ENCODE results near the gene SCN1A. TPM values are rescaled to one million over a fixed set of nuclear protein-coding genes. Genes with fewer than 3 reads are reported as not detected.
A peak's percentile ranks its signal among the peaks of the same experiment; 100 is the strongest.

Gene SCN1A
- total and polyA plus RNA-seq, 2 of the 13 experiments (the other 11 are each of a cell fraction or from before 2014, with no cell fraction given) = 19.9 to 39.4 TPM

DNA sequence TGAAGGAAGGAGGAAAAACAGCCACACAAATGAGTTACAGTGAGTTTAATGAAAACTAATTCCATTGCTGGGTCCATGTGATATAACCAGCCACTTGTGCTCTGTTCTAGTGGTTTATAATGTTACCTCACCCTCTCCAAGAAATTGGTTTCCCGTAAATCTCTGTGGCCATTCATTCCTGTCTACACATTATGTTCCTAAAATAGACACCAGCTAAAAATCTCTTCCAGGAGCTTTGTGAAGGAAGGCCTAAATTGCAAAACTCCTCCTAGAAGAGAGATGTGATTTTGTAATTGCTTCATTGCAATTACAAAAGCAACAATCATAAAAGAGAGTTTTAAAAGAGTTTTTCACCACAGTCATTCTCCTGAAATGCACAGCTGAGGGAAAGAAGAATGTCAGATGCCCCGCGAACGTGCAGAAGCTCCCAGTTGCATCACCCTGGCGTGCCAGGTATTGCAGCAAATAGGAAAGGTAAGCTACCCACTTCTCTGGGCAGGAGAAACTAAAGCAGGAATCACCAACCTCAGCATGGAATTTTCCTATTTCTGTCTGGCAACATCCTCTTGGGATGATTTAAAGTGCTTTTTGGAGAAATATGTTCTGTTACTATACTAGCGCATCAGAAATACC lies 1.7 kb downstream of the SCN1A start (continued):
- TF ChIP-seq, protein P1, sequence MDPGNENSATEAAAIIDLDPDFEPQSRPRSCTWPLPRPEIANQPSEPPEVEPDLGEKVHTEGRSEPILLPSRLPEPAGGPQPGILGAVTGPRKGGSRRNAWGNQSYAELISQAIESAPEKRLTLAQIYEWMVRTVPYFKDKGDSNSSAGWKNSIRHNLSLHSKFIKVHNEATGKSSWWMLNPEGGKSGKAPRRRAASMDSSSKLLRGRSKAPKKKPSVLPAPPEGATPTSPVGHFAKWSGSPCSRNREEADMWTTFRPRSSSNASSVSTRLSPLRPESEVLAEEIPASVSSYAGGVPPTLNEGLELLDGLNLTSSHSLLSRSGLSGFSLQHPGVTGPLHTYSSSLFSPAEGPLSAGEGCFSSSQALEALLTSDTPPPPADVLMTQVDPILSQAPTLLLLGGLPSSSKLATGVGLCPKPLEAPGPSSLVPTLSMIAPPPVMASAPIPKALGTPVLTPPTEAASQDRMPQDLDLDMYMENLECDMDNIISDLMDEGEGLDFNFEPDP (CRISPR knock-in tag; conservative IDR thresholded peaks at IDR 0.05) = no peak
- no peak for TF ChIP-seq FOXK1 (CRISPR knock-in tag; IDR thresholded peaks at IDR 0.05; ENCODE audit: borderline replicate concordance, low read depth)
- TF ChIP-seq ZBTB38 (CRISPR knock-in tag; IDR thresholded peaks at IDR 0.05) = peak; percentile 83
- TF ChIP-seq, protein P2, sequence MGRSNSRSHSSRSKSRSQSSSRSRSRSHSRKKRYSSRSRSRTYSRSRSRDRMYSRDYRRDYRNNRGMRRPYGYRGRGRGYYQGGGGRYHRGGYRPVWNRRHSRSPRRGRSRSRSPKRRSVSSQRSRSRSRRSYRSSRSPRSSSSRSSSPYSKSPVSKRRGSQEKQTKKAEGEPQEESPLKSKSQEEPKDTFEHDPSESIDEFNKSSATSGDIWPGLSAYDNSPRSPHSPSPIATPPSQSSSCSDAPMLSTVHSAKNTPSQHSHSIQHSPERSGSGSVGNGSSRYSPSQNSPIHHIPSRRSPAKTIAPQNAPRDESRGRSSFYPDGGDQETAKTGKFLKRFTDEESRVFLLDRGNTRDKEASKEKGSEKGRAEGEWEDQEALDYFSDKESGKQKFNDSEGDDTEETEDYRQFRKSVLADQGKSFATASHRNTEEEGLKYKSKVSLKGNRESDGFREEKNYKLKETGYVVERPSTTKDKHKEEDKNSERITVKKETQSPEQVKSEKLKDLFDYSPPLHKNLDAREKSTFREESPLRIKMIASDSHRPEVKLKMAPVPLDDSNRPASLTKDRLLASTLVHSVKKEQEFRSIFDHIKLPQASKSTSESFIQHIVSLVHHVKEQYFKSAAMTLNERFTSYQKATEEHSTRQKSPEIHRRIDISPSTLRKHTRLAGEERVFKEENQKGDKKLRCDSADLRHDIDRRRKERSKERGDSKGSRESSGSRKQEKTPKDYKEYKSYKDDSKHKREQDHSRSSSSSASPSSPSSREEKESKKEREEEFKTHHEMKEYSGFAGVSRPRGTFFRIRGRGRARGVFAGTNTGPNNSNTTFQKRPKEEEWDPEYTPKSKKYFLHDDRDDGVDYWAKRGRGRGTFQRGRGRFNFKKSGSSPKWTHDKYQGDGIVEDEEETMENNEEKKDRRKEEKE (IDR thresholded peaks at IDR 0.05) = no peak
- 0 out of 2 replicates have a peak, but pooled peaks have one; percentile 16 for TF ChIP-seq CEBPB (IDR thresholded peaks at IDR 0.05; ENCODE audit: borderline replicate concordance, low read depth, low read length)
- TF ChIP-seq CSRNP1 (CRISPR knock-in tag; IDR thresholded peaks at IDR 0.05) = no peak
- no peak for TF ChIP-seq KDM5B (CRISPR knock-in tag; IDR thresholded peaks at IDR 0.05; ENCODE audit: borderline replicate concordance)
- no peak for TF ChIP-seq SMC3 (IDR thresholded peaks at IDR 0.05; ENCODE audit: low read length)
- TF ChIP-seq ATF4 (CRISPR knock-in tag; IDR thresholded peaks at IDR 0.05) = peak in 1 of 2 experiments; percentile 93; a peak in 2 of 4 replicates
- no peak for TF ChIP-seq ZNF547 (CRISPR knock-in tag; IDR thresholded peaks at IDR 0.05)
- TF ChIP-seq, protein P3, sequence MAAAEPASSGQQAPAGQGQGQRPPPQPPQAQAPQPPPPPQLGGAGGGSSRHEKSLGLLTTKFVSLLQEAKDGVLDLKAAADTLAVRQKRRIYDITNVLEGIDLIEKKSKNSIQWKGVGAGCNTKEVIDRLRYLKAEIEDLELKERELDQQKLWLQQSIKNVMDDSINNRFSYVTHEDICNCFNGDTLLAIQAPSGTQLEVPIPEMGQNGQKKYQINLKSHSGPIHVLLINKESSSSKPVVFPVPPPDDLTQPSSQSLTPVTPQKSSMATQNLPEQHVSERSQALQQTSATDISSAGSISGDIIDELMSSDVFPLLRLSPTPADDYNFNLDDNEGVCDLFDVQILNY (CRISPR knock-in tag; conservative IDR thresholded peaks at IDR 0.05) = no peak
- TF ChIP-seq PHF8 (CRISPR knock-in tag; IDR thresholded peaks at IDR 0.05) = no peak
- no peak for TF ChIP-seq ZNF350 (CRISPR knock-in tag; IDR thresholded peaks at IDR 0.05; ENCODE audit: borderline replicate concordance, low read depth)
- no peak for TF ChIP-seq ZNF430 (CRISPR knock-in tag; IDR thresholded peaks at IDR 0.05)
- TF ChIP-seq ZNF501 (CRISPR knock-in tag; IDR thresholded peaks at IDR 0.05) = no peak
- TF ChIP-seq ZSCAN5A (CRISPR knock-in tag; IDR thresholded peaks at IDR 0.05; ENCODE audit: borderline replicate concordance) = no peak
- no peak for TF ChIP-seq ZNF33B (CRISPR knock-in tag; IDR thresholded peaks at IDR 0.05)
- no peak for TF ChIP-seq NFKBIZ (CRISPR knock-in tag; IDR thresholded peaks at IDR 0.05)
- TF ChIP-seq DMAP1 (CRISPR knock-in tag; IDR thresholded peaks at IDR 0.05) = no peak
- TF ChIP-seq MZF1 (CRISPR knock-in tag; IDR thresholded peaks at IDR 0.05; ENCODE audit: borderline replicate concordance) = no peak
- no peak for TF ChIP-seq ISX (CRISPR knock-in tag; conservative IDR thresholded peaks at IDR 0.05)
